Sigmoid colon (tissue), 4 donors: ENCODE measurements around the gene MOV10L1.

Experiments
- CTCF ChIP-seq, 4 experiments: fragments of 450-650 bp in 3 of 4; fragments of 200-600 bp in 1 of 4; IDR thresholded peaks; one replicate each; pipeline ENCODE4 v1.5.1; 2016 to 2019; ENCODE audit warnings: antibody characterized with exemption in 4 of 4, mild to moderate bottlenecking in 3 of 4, moderate library complexity in 2 of 4
- EP300 ChIP-seq, 4 donors: sonication (generic); formaldehyde crosslinking; IDR thresholded peaks; one replicate each; pipeline ENCODE4 v1.6.1; 2017; ENCODE audit warnings: antibody characterized with exemption in 4 of 4
- POLR2A ChIP-seq, 2 donors: fragments of 450-650 bp; IDR thresholded peaks; one replicate each; pipeline ENCODE4 v1.6.1; 2016; ENCODE audit warnings: antibody characterized with exemption in 2 of 2, mild to moderate bottlenecking in 2 of 2, moderate library complexity in 2 of 2

GRCh38 chr22:50209893-50210292 is 120.1 kb downstream of the MOV10L1 start:
- TF ChIP-seq EP300 (IDR thresholded peaks at IDR 0.05), result no peak
- TF ChIP-seq CTCF (IDR thresholded peaks at IDR 0.05), result peak; percentile 63 to 82 (median 80)
- TF ChIP-seq POLR2A (IDR thresholded peaks at IDR 0.05), result no peak
